AG10803 (cell line): ENCODE measurements around the gene SPINDOC.

Experiments used
- DNase-seq: peaks from one replicate; pipeline ENCODE4 v3.0.0; 2010; ENCODE audit warnings: low read depth
- H3K4me3 ChIP-seq: 2 replicates; pipeline ENCODE4 v1.5.1; 2011; ENCODE audit warnings: mild to moderate bottlenecking, low read length, control low read depth
- CTCF ChIP-seq: conservative IDR thresholded peaks from 2 replicates; pipeline ENCODE4 v1.5.1; 2011; ENCODE audit warnings: mild to moderate bottlenecking, low read length, control low read depth, inconsistent platforms

Gene SPINDOC

GRCh38 chr11:63876616-63877015, 63.4 kb downstream of the SPINDOC start:
- H3K4me3 ChIP-seq, result no peak overlapping the region
- TF ChIP-seq CTCF, result no peak
- DNase-seq, result no peak
